ENCODE data around the gene HINT2.

The HINT2 gene

GRCh38 chr9:35859310-35859989 lies 44.6 kb upstream of the HINT2 start:
- Histone ChIP-seq H3K4me1 (ENCODE audit: insufficient read depth, poor library complexity, severe bottlenecking) (no peaks in the 10 kb centered on the region), H3K9me3 (ENCODE audit: severe bottlenecking) (no peaks in the 10 kb centered on the region), H3K36me3 (ENCODE audit: low read depth) (no peaks in the 10 kb centered on the region), H3K27ac (ENCODE audit: poor library complexity, severe bottlenecking) (no peak overlapping the region), H3K4me3 (ENCODE audit: severe bottlenecking) (no peak overlapping the region), H3K27me3 (ENCODE audit: insufficient read depth, poor library complexity, severe bottlenecking) (no peaks in the 10 kb centered on the region)
- ATAC-seq (ENCODE audit: low read depth) (peak; percentile 51; the same call in 1 of the 3 replicates), DNase-seq (ENCODE audit: low spot score) (no peak)
- TF ChIP-seq CTCF (IDR thresholded peaks at IDR 0.05; ENCODE audit: poor library complexity, severe bottlenecking): no peak

GRCh38 chr9:35858458-35858857 lies 43.6 kb upstream of the HINT2 start:
- ATAC-seq (ENCODE audit: low read depth) (no peak), DNase-seq (ENCODE audit: low spot score) (no peak)
- no peaks in the 10 kb centered on the region for H3K9me3 ChIP-seq (ENCODE audit: severe bottlenecking)
- H3K36me3 ChIP-seq (ENCODE audit: low read depth): no peaks in the 10 kb centered on the region
- no peak overlapping the region for H3K27ac ChIP-seq (ENCODE audit: poor library complexity, severe bottlenecking)
- H3K4me3 ChIP-seq (ENCODE audit: severe bottlenecking): no peak overlapping the region
- no peaks in the 10 kb centered on the region for H3K27me3 ChIP-seq (ENCODE audit: insufficient read depth, poor library complexity, severe bottlenecking)
- H3K4me1 ChIP-seq (ENCODE audit: insufficient read depth, poor library complexity, severe bottlenecking): no peaks in the 10 kb centered on the region
- TF ChIP-seq CTCF (IDR thresholded peaks at IDR 0.05; ENCODE audit: poor library complexity, severe bottlenecking): no peak

GRCh38 chr9:35856882-35857281 lies 42.0 kb upstream of the HINT2 start:
- Histone ChIP-seq H3K9me3 (ENCODE audit: severe bottlenecking) (no peaks in the 10 kb centered on the region), H3K36me3 (ENCODE audit: low read depth) (no peaks in the 10 kb centered on the region), H3K4me3 (ENCODE audit: severe bottlenecking) (no peak overlapping the region), H3K27me3 (ENCODE audit: insufficient read depth, poor library complexity, severe bottlenecking) (no peaks in the 10 kb centered on the region), H3K4me1 (ENCODE audit: insufficient read depth, poor library complexity, severe bottlenecking) (no peaks in the 10 kb centered on the region), H3K27ac (ENCODE audit: poor library complexity, severe bottlenecking) (no peak overlapping the region)
- no peak for ATAC-seq (ENCODE audit: low read depth)
- DNase-seq (ENCODE audit: low spot score): no peak
- TF ChIP-seq CTCF (IDR thresholded peaks at IDR 0.05; ENCODE audit: poor library complexity, severe bottlenecking): no peak

- no peak for TF ChIP-seq CTCF (IDR thresholded peaks at IDR 0.05; ENCODE audit: poor library complexity, severe bottlenecking)
- Histone ChIP-seq H3K27ac (ENCODE audit: poor library complexity, severe bottlenecking) (no peak overlapping the region), H3K4me3 (ENCODE audit: severe bottlenecking) (no peak overlapping the region), H3K9me3 (ENCODE audit: severe bottlenecking) (no peaks in the 10 kb centered on the region), H3K27me3 (ENCODE audit: insufficient read depth, poor library complexity, severe bottlenecking) (no peaks in the 10 kb centered on the region), H3K4me1 (ENCODE audit: insufficient read depth, poor library complexity, severe bottlenecking) (no peaks in the 10 kb centered on the region), H3K36me3 (ENCODE audit: low read depth) (no peaks in the 10 kb centered on the region)
- ATAC-seq (ENCODE audit: low read depth): no peak
- no peak for DNase-seq (ENCODE audit: low spot score)
These were observed 41.4 kb upstream of the HINT2 start for GRCh38 chr9:35856206-35856605.

GRCh38 chr9:35854091-35854762 lies 39.4 kb upstream of the HINT2 start:
- DNase-seq (ENCODE audit: low spot score): no peak
- Histone ChIP-seq H3K27ac (ENCODE audit: poor library complexity, severe bottlenecking) (no peak overlapping the region), H3K27me3 (ENCODE audit: insufficient read depth, poor library complexity, severe bottlenecking) (no peaks in the 10 kb centered on the region), H3K4me3 (ENCODE audit: severe bottlenecking) (no peak overlapping the region), H3K36me3 (ENCODE audit: low read depth) (no peaks in the 10 kb centered on the region), H3K4me1 (ENCODE audit: insufficient read depth, poor library complexity, severe bottlenecking) (no peaks in the 10 kb centered on the region), H3K9me3 (ENCODE audit: severe bottlenecking) (no peaks in the 10 kb centered on the region)
- ATAC-seq (ENCODE audit: low read depth): no peak
- TF ChIP-seq CTCF (IDR thresholded peaks at IDR 0.05; ENCODE audit: poor library complexity, severe bottlenecking): no peak

Measured in RWPE2 (cell line).